Measurements from ENCODE around the gene SFXN5.

Gene SFXN5

GRCh38 chr2:73077424-73077795 lies 5.9 kb upstream of the SFXN5 start:
- Histone ChIP-seq H3K4me3 (IDR thresholded peaks at IDR 0.05; ENCODE audit: insufficient read depth, low read depth, low read length) (no peak overlapping the region), H3K27ac (no peak overlapping the region), H3K9ac (no peak overlapping the region), H3K4me1 (ENCODE audit: low read depth, poor library complexity, severe bottlenecking) (no peaks in the 10 kb centered on the region), H2AFZ (ENCODE audit: low read depth) (no peak overlapping the region), H3K27me3 (ENCODE audit: insufficient read depth, low read depth) (no peaks in the 10 kb centered on the region), H3K36me3 (ENCODE audit: insufficient read depth) (no peaks in the 10 kb centered on the region), H3K4me2 (no peak overlapping the region), H3K79me2 (ENCODE audit: insufficient read depth, low read depth) (no peaks in the 10 kb centered on the region), H4K20me1 (ENCODE audit: insufficient read depth) (no peaks in the 10 kb centered on the region)
- TF ChIP-seq CTCF (conservative IDR thresholded peaks at IDR 0.05; ENCODE audit: low read depth, low read length) = no peak

- no peak for TF ChIP-seq CTCF (conservative IDR thresholded peaks at IDR 0.05; ENCODE audit: low read depth, low read length)
- H4K20me1 ChIP-seq (ENCODE audit: insufficient read depth) = no peaks in the 10 kb centered on the region
- peaks cover 4% of the 10 kb centered on the region for H3K4me1 ChIP-seq (ENCODE audit: low read depth, poor library complexity, severe bottlenecking)
- no peak overlapping the region for H3K27ac ChIP-seq
- no peak overlapping the region for H3K9ac ChIP-seq
- no peak overlapping the region for H2AFZ ChIP-seq (ENCODE audit: low read depth)
- H3K79me2 ChIP-seq (ENCODE audit: insufficient read depth, low read depth) = no peaks in the 10 kb centered on the region
- no peaks in the 10 kb centered on the region for H3K36me3 ChIP-seq (ENCODE audit: insufficient read depth)
- H3K4me3 ChIP-seq (IDR thresholded peaks at IDR 0.05; ENCODE audit: insufficient read depth, low read depth, low read length) = no peak overlapping the region
- H3K27me3 ChIP-seq (ENCODE audit: insufficient read depth, low read depth) = no peaks in the 10 kb centered on the region
- H3K4me2 ChIP-seq = no peak overlapping the region
These were observed 5.3 kb upstream of the SFXN5 start for GRCh38 chr2:73076701-73077423.

GRCh38 chr2:73075477-73076373 lies 4.2 kb upstream of the SFXN5 start:
- no peak overlapping the region for H3K27ac ChIP-seq

More at GRCh38 chr2:73075477-73076373, 4.2 kb upstream of the SFXN5 start:
- no peaks in the 10 kb centered on the region for H3K79me2 ChIP-seq (ENCODE audit: insufficient read depth, low read depth)
- H4K20me1 ChIP-seq (ENCODE audit: insufficient read depth) = no peaks in the 10 kb centered on the region
- H3K36me3 ChIP-seq (ENCODE audit: insufficient read depth) = no peaks in the 10 kb centered on the region
- H3K27me3 ChIP-seq (ENCODE audit: insufficient read depth, low read depth) = no peaks in the 10 kb centered on the region
- peaks cover 5% of the 10 kb centered on the region for H3K4me1 ChIP-seq (ENCODE audit: low read depth, poor library complexity, severe bottlenecking)
- H3K4me3 ChIP-seq (IDR thresholded peaks at IDR 0.05; ENCODE audit: insufficient read depth, low read depth, low read length) = no peak overlapping the region
- TF ChIP-seq CTCF (conservative IDR thresholded peaks at IDR 0.05; ENCODE audit: low read depth, low read length) = no peak
- H3K4me2 ChIP-seq = no peak overlapping the region
- no peak overlapping the region for H3K9ac ChIP-seq
- no peak overlapping the region for H2AFZ ChIP-seq (ENCODE audit: low read depth)

Measured in KMS-11 (cell line).